ENCODE data around the gene RGS14. TPM values are rescaled to one million over a fixed set of nuclear protein-coding genes. Genes with fewer than 3 reads are reported as not detected.

RGS14 gene
- total RNA-seq, 1 donor = 3.1 TPM

DNA sequence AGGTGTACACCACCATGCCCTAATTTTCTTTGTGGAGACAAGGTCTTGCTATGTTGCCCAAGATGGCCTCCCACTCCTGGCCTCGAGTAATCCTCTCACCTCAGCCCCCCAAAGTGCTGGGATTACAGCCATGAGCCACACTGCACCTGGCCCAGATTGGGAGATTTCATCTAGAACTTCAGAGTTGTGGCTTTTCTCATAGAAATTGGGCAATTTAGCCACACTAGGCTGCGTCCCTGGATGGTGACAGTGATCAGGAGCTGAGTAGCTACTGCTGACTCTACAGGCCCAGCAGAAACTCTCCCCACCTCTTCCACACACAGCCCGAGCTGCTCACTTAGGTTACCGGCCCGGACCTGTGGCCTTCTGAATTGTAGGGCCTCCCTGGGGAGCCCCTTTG is 35.0 kb downstream of the RGS14 start:
- TF ChIP-seq, protein P1, sequence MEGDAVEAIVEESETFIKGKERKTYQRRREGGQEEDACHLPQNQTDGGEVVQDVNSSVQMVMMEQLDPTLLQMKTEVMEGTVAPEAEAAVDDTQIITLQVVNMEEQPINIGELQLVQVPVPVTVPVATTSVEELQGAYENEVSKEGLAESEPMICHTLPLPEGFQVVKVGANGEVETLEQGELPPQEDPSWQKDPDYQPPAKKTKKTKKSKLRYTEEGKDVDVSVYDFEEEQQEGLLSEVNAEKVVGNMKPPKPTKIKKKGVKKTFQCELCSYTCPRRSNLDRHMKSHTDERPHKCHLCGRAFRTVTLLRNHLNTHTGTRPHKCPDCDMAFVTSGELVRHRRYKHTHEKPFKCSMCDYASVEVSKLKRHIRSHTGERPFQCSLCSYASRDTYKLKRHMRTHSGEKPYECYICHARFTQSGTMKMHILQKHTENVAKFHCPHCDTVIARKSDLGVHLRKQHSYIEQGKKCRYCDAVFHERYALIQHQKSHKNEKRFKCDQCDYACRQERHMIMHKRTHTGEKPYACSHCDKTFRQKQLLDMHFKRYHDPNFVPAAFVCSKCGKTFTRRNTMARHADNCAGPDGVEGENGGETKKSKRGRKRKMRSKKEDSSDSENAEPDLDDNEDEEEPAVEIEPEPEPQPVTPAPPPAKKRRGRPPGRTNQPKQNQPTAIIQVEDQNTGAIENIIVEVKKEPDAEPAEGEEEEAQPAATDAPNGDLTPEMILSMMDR (IDR thresholded peaks at IDR 0.05; ENCODE audit: insufficient read depth, low read length) = no peak
- H3K4me3 ChIP-seq (ENCODE audit: low read depth, low read length) = no peak overlapping the region
- no peak for DNase-seq (ENCODE audit: low read depth)

DNA sequence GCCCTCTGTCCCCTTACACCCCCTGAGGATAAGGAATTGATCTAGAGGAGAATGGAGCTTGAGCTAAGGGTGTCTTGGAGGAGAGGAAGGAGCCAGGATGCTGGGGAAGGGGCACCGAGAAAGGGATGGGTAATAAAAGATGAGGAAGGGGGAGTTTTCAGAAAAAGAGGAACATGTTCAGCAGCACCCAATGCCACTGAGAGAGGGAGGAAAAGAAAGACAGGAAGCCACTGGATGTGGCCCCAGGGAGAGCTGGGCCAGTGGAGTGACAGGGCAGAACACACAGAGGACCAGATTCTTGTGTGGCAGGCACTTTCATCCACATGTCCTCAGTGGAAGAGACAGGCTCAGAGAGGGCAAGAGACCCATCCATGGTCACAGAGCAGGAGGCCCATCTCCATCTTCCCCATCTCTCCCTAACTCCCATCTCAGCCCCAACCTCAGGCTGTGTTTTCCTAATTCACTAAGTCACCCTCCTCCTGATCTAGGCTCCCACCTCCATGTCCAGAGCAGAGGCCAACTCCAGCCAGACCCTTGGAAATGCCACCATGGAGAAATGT is 35.6 kb downstream of the RGS14 start:
- TF ChIP-seq, protein P1 (IDR thresholded peaks at IDR 0.05; ENCODE audit: insufficient read depth, low read length) = no peak
- DNase-seq (ENCODE audit: low read depth) = no peak
- H3K4me3 ChIP-seq (ENCODE audit: low read depth, low read length) = no peak overlapping the region

DNA sequence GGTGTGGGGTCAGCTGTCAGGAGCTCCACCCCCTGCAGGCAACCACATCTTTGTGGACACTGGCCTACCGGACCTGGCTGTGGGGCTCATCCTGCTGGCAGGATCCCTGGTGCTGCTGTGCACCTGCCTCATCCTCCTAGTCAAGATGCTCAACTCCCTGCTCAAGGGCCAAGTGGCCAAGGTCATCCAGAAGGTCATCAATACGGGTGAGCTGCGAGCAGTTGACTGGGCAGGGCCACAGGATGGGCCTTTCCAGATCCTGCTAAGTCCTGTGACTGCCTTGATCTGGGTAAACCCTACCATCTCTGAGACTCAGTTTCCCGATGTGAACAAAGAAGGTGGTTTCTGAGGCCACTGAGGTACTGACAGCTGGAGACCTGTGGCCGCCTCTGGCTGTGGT is 36.3 kb downstream of the RGS14 start:
- TF ChIP-seq, protein P1 (IDR thresholded peaks at IDR 0.05; ENCODE audit: insufficient read depth, low read length) = no peak
- H3K4me3 ChIP-seq (ENCODE audit: low read depth, low read length) = no peak overlapping the region
- DNase-seq (ENCODE audit: low read depth) = no peak

DNA sequence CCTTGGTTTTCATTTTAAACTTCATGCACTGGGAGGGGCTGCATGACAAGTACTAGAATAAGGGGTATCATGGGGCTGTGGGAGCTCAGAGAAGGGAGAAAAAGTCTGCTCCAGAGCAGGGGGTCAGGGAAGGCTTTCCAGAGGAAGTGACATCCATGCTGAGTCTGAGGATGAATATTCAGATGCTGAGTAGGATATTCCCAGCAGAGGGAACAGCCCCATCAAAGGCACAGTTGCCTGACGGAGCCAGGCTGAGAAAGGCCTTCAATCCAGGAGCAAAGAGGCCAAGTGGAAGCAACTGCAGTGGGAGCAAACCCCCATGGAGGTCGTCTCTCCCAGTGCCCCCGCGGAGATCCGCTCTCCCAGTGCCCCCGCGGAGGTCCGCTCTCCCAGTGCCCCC is 38.4 kb downstream of the RGS14 start:
- DNase-seq (ENCODE audit: low read depth) = no peak
- TF ChIP-seq, protein P1 (IDR thresholded peaks at IDR 0.05; ENCODE audit: insufficient read depth, low read length) = no peak

DNA sequence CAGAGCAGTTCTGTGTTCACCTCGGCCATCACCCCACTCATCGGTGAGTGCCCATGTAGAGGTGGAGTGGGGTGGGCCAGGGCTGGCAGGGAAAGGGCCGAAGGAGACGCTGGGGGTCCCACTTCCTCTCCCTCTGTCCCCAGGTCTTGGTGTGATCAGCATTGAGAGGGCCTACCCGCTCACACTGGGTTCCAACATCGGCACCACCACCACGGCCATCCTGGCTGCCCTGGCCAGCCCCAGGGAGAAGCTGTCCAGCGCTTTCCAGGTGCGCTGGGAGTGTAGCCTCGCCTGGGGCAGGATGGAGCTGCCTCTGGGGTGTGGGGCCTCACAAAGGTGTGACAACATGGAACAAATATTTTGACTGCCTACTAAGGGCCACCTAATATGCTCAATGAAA is 39.1 kb downstream of the RGS14 start:
- TF ChIP-seq, protein P1 (IDR thresholded peaks at IDR 0.05; ENCODE audit: insufficient read depth, low read length) = no peak
- no peak overlapping the region for H3K4me3 ChIP-seq (ENCODE audit: low read depth, low read length)
- DNase-seq (ENCODE audit: low read depth) = no peak

More for the DNA sequence above, 38.4 kb downstream of the RGS14 start:
- H3K4me3 ChIP-seq (ENCODE audit: low read depth, low read length) = no peak overlapping the region

DNA sequence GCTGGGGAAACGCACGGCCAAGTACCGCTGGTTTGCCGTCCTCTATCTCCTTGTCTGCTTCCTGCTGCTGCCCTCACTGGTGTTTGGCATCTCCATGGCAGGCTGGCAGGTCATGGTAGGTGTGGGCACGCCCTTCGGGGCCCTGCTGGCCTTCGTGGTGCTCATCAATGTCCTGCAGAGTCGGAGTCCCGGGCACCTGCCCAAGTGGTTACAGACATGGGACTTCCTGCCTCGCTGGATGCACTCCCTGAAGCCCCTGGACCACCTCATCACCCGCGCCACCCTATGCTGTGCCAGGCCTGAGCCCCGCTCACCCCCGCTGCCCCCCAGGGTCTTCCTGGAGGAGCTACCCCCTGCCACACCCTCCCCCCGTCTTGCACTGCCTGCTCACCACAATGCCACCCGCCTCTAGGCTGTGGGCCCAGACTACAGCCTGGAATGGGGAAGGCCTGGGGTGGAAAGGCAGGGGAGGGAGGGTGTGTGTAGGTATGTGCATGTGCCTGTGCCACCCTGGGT is 40.2 kb downstream of the RGS14 start:
- H3K4me3 ChIP-seq (ENCODE audit: low read depth, low read length) = no peak overlapping the region
- TF ChIP-seq, protein P1 (IDR thresholded peaks at IDR 0.05; ENCODE audit: insufficient read depth, low read length) = no peak

More for the DNA sequence above, 40.2 kb downstream of the RGS14 start:
- no peak for DNase-seq (ENCODE audit: low read depth)
